Stimulated activated CD8-positive, alpha-beta memory T cell treated with anti-CD3 and anti-CD28 coated beads, Interleukin-12 subunit alpha, Interleukin-12 subunit beta, amount 100 ng/mL, for 24 hours (primary cell): ENCODE results near the gene DHCR7.
"Not testable (repeated sequence)": the region's sequence is repeated elsewhere in the genome, so short reads cannot be mapped to it uniquely, and the experiment has no call there.

ENCODE experiments used
- DNase-seq: peaks from one replicate; pipeline ENCODE4 v3.0.0-alpha.2; 2020; ENCODE audit errors: extremely low read depth

Gene DHCR7

GRCh38 chr11:71437879-71438278 is 10.3 kb downstream of the DHCR7 start:
- no peak for DNase-seq

DNA sequence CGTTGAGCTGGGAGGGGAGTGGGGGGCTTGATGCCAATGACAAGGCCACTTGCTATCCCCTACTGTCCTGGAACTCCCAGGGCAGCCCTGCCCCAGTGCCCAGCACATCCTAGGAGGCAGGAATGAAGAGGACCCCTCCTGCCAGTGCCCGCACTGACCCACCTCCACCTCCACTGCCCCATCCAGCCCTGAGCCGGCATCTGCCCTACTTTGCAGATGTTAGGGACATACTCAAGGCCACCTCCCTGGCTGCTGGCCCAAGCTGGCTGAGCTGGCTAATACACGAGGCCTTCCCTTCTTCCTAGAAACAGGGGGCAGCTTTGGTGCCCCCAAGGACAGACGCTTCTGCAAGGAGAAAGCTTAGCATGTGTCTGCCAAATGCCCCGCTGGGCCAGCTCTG is 10.8 kb downstream of the DHCR7 start:
- no peak for DNase-seq

DNA sequence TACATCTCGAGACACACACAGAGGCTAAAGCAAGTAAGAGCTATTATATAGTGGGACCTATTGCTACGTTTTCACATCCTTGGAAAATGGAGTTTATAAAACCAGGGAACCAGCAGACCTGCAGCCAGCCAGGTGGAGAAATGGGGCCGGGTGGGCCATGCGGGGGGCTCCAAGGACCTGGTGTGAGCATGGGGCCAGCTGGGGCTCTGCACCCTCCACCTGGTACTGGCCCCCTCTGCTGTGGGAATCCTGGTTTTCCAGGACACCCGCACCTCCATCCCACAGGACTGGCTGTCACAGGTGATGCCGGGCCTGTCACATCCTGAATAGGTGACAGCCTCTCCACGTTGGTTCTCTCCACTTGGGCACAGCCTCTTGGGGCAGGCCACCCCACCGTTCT is 11.3 kb downstream of the DHCR7 start:
- DNase-seq, result no peak

DNA sequence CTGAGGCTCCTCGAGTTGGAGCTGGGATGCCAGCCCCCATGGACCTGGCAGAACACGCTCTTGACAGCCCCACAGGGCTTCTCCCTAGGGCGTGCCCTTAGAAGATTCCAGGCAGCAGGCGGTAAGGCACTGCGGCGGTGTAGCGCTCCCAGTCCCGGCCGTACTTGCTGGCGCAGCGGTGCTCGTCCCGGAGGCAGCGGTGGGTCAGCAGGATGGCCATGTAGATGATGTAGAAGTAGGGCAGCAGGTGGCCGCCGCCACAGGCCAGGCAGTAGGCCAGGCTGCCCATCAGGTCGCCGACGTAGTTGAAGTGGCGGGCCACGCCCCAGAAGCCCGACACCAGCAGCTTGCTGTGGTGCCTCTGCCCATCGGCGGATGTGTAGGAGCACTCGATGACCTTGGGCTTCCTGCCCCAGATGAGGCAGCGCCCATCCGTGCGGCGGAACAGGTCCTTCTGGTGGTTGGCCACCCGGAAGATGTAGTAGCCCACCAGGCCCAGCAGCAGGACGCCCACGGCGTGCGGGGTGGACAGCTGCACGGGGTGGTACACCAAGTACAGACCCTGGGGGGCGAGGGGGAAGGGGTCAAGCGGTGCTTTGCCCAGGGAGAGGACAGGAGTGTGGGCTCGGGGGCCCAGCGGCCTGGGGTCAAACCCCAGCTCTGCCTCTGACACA is 12.8 kb downstream of the DHCR7 start:
- no peak for DNase-seq

- DNase-seq, result no peak
These were observed 13.5 kb downstream of the DHCR7 start for GRCh38 chr11:71434576-71435130.

DNA sequence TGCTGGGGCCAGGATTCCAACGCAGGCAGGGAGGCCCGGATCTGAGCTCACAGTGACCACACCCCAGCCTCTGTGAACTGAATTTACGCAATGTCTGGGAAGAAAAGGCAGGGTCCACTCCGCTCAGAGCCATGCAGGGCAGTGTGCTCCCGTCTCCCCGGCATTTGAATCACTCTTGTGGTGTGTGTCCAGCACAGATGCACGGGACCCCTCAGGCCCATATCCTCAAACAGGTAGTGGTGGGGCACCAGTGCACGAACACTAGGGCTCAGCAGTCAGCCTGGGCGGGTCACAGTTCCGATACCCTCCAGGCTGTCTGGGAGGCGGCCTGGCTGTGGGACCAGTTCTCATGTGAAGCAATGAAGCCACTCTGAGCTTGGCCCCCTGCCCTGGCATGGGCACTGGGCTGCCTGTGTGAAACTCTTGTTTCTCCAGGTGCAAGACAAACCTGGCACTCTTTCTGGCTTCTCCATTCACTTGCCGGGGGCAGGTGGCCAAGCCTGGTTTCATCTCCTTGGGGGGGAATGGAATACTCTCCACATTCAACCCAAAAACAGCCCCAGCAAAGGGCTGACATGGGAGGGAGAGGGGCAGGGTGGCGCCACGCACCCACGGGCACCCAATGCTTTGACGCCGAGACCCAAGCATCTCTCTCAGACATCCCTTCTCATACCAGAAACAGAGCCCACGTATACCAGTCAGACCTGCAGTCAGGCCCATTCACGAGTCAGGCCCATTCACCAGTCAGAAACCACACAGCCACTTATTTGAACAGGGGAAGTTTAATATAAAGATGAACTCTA is 14.3 kb downstream of the DHCR7 start:
- DNase-seq, result no peak

DNA sequence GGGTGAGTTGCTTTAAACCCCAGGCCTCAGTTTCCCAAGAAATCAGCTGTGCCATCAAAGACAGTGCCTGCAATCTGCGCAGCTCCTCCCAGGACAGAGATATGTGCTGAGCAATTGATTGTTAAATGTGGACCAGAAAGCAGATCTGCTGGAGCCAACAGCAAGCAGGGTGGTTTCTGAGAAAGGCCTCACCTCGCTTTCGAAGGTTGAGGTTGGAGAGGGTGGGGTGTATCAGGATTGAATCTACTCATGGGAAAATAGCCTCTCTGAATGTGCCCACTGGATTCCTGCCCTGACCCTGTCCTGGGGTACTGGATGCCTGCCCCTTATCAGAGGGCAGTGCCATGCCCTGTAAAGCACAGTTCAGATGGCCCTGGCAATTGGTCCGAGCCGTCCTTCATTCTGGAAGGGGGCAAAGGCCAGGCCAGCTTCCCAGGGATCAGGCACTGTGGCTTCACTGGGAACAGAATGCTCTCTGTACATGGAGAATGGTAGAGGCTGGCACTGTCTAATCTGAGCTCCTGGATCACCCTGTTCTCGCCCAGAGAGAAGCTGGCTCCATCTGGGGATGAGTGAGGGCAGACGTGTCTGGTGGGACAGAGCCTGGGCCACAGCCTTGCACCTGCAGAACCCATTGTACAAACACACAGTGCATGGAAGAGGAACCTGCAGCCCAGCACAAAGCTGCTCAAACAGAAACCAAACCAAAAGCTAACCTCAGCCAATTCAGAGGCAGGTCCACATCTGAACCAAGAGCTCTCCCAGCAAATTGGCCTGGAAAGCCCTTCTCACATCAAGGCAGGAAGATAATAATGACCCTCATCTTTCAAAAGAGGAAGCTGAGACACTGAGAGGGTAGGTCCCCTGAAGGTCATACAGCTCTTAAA is 15.2 kb downstream of the DHCR7 start:
- no peak for DNase-seq

GRCh38 chr11:71431271-71431670 is 16.9 kb downstream of the DHCR7 start:
- no peak for DNase-seq

GRCh38 chr11:71430166-71430565 is 18.0 kb downstream of the DHCR7 start:
- DNase-seq, result no peak

GRCh38 chr11:71429701-71430100 is 18.5 kb downstream of the DHCR7 start:
- no peak for DNase-seq

DNA sequence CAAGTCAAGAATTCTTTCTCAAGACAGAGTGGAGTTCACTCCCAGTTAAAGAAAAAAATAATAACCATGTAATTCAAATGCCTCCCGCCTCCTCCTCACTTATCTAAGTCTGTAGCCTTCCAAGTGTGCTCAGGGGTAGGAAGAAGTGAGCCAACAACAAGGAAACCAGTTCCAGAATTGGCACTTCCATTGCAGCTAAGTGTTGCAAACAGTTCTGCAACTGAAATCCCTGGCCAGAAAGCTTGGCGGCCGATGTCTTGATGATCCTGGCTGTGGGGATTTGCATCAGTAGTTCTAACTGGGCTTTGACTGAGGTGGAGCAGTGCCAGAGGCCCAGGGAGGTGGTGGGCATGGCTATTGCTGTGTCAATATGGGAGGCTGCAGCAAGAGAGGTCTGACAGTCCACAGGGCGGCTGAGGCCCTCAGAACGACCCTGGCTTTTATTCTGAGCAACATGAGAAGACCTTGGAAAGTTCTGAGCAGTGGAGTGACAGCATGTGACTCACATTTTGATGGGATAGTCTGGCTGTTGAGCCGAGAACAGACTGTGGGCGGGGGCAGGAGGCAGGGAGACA is 19.2 kb downstream of the DHCR7 start:
- no peak for DNase-seq

- DNase-seq, result no peak
These were observed 21.8 kb downstream of the DHCR7 start for GRCh38 chr11:71426413-71426812.

DNA sequence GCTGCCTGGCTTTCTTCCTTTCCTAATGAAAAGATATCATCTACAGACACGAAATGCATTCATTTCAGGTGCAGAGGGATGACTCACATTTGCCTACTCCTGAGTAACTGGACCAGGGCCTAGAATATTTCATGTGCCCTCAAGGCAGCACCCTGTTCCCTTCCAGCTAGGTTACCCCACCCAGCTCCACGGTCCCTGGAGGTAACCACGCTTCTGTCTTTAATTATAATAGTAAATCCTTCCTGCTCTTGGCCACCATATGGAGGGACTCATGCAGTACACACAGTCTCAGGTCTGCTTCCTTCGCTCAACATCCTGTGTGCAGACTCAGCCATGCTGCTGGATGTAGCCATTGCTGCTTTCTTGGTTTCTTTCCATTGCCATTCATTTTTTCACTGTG is 22.3 kb downstream of the DHCR7 start:
- DNase-seq, result no peak

- DNase-seq, result no peak
These were observed 22.8 kb downstream of the DHCR7 start for GRCh38 chr11:71425409-71425808.

GRCh38 chr11:71423181-71423790 is 24.9 kb downstream of the DHCR7 start:
- no peak for DNase-seq

DNA sequence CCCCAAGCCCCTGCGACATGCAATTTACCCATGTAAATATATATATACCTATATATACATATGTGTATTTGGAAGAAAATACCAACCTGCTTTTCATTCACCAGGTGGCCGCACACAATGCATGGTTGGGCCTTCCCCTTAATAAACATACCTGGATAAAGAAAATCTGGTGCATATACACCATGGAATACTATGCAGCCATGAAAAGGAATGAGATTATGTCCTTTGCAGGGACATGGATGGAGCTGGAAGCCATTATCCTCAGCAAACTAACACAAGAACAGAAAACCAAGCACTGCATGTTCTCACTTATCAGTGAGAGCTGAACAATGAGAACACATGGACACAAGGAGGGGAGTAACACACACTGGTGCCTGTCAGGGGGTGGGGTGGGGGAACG is 25.9 kb downstream of the DHCR7 start:
- not testable (repeated sequence) for DNase-seq

GRCh38 chr11:71421392-71421950 is 26.7 kb downstream of the DHCR7 start:
- DNase-seq, result no peak

DNA sequence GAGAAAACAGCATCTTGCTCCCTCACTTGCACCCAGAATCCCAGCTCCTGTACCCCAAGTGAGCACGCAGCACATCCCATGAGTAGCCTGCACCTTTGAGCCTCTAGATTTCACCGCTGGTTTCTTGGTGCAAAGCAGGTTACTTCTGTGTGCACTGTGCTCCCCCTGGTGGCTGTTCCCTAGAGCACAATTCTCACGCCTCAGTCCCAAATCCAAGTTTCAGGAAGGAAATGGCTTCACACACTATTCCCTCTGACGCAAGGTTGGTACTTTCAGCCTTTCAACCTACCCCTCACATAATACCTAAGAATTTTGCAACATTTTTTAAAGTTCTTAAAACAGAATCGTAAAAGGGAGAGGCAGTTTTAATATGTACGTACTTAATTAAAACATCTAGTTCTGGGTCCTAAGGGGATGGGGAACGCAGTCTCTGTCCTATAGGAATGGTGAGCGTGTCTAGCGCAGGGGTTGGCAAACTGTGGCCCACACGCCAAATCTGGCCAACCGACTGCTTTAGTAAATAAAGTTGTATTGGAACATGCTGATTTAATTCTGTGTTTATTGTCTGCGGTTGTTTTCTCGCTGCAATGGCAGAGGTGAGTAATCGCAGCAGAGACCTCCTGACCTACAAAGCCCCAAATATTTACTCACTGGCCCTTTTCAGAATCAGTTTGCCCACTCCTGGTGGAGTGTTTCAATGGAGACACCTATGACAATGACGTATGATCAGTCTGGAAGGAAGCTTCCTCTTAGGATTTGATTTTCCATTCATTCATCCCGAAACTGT is 27.5 kb downstream of the DHCR7 start:
- DNase-seq, result no peak

GRCh38 chr11:71418643-71419042 is 29.6 kb downstream of the DHCR7 start:
- no peak for DNase-seq

DNA sequence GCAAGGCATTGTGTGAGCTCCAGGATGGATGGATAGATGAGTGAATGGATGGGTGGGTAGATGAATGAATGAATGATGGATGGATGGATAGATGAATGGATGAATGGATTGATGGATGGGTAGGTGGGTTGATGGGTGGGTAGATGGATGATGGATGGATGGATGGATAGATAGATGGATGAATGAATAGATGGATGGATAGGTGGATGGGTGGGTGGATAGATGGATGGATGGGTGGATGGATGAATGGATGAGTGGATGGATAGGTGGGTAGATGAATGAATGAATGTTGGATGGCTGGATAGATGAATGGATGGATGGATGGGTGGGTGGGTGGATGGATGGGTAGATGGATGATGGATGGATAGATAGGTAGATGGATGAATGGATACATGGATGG is 33.5 kb downstream of the DHCR7 start:
- DNase-seq, result no peak
